Spinal cord (tissue), 10 donors: ENCODE data around the gene FCRLA. TPM values are rescaled to one million over a fixed set of nuclear protein-coding genes. Genes with fewer than 3 reads are reported as not detected.

Experiments used
- DNase-seq, 6 donors: peaks; one replicate each; pipeline versions ENCODE4 v3.0.0 to v3.0.0-alpha.2; 2013 to 2015; ENCODE audit warnings: low spot score in 6 of 6, low read depth in 4 of 6
- H3K27ac ChIP-seq: one replicate; pipeline ENCODE4 v1.5.1; 2013; ENCODE audit warnings: low read depth, low read length, control low read depth
- H3K27me3 ChIP-seq: one replicate; pipeline ENCODE4 v1.6.1; 2013; ENCODE audit warnings: low read length; ENCODE audit not compliant: control insufficient read depth, insufficient read depth
- H3K36me3 ChIP-seq: one replicate; pipeline ENCODE4 v1.6.1; 2013; ENCODE audit warnings: low read length; ENCODE audit not compliant: control insufficient read depth, insufficient read depth
- H3K4me1 ChIP-seq: one replicate; pipeline ENCODE4 v1.6.1; 2013; ENCODE audit warnings: low read length; ENCODE audit not compliant: control insufficient read depth, insufficient read depth
- H3K4me3 ChIP-seq: one replicate; pipeline ENCODE4 v1.5.1; 2013; ENCODE audit warnings: low read depth, low read length, control low read depth
- H3K9me3 ChIP-seq: one replicate; pipeline ENCODE4 v1.6.1; 2013; ENCODE audit warnings: low read length; ENCODE audit not compliant: control insufficient read depth, insufficient read depth
- WGBS: methylation state at CpG from one replicate; pipeline ENCODE4 v1.1.5; 2013; ENCODE audit warnings: missing lambda C conversion rate; ENCODE audit not compliant: insufficient coverage; 5-methylcytosine and 5-hydroxymethylcytosine counted together
- polyA plus RNA-seq, 2 donors: library from polyadenylated mRNA; unstranded; fragments of 120-200 nt; gene quantifications; one replicate each; pipeline ENCODE4 v1.2.1, GENCODE V29; 2013; ENCODE audit not compliant: insufficient read length in 2 of 2
- small RNA-seq: library from RNA; depleted of rRNA; stranded (forward); fragments of <200 nt; gene quantifications from one replicate; pipeline ENCODE3, GENCODE V24; 2014; ENCODE audit warnings: low replicate concordance
- total RNA-seq, 2 donors: library from RNA; depleted of rRNA in 1 of 2; stranded (reverse); fragments of 120-200 nt in 1 of 2; fragments of >200 nt in 1 of 2; gene quantifications; one replicate each; pipeline versions ENCODE4 v1.2.3 to v1.2.4, GENCODE V29; 2013 to 2014
- donor health status: healthy.

The FCRLA gene
- total and polyA plus RNA-seq, 4 donors = 0.44 to 1.4 (median 0.74) TPM

- H3K9me3 ChIP-seq = no peaks in the 10 kb centered on the region
- H3K4me3 ChIP-seq = no peak overlapping the region
- H3K27ac ChIP-seq = no peak overlapping the region
- H3K27me3 ChIP-seq = peaks cover 7% of the 10 kb centered on the region
- DNase-seq = no peak
- H3K4me1 ChIP-seq = no peaks in the 10 kb centered on the region
- WGBS = 100% methylated on average over 1 of the region's 6 CpGs
- H3K36me3 ChIP-seq = no peaks in the 10 kb centered on the region
Measured at GRCh38 chr1:161740921-161741320, 33.9 kb downstream of the FCRLA start.

DNA sequence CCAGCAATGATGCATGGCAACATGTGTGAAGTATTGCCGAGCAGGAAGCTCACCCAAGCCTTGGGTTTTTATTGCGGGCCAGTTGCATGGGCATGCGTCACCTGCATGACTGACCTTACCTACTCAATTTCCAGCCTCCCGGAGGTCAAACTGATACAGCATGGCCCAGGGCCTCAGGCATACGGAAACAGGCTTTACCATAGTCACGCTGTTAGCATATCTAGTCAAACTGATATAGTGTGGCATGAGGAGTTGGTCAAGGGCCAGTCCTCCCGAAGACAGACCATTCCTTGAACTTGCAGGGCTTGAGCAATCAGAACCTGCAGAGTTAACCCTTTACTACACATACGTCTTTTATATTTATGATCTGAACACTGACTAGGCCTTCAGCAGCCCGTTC lies 36.2 kb downstream of the FCRLA start:
- WGBS = 58% methylated on average over 6 of the region's 9 CpGs
- no peaks in the 10 kb centered on the region for H3K4me1 ChIP-seq

GRCh38 chr1:161747801-161748200 lies 40.8 kb downstream of the FCRLA start:
- WGBS = no CpG with 5 or more reads among the region's 6 CpGs
- Histone ChIP-seq H3K27me3 (no peaks in the 10 kb centered on the region), H3K4me3 (no peak overlapping the region), H3K9me3 (no peaks in the 10 kb centered on the region), H3K36me3 (peaks cover 7% of the 10 kb centered on the region), H3K4me1 (peaks cover 9% of the 10 kb centered on the region), H3K27ac (no peak overlapping the region)
- no peak for DNase-seq

More for the DNA sequence above, 36.2 kb downstream of the FCRLA start:
- Histone ChIP-seq H3K27me3 (no peaks in the 10 kb centered on the region), H3K27ac (no peak overlapping the region), H3K36me3 (no peaks in the 10 kb centered on the region), H3K9me3 (no peaks in the 10 kb centered on the region), H3K4me3 (no peak overlapping the region)
- no peak for DNase-seq

DNA sequence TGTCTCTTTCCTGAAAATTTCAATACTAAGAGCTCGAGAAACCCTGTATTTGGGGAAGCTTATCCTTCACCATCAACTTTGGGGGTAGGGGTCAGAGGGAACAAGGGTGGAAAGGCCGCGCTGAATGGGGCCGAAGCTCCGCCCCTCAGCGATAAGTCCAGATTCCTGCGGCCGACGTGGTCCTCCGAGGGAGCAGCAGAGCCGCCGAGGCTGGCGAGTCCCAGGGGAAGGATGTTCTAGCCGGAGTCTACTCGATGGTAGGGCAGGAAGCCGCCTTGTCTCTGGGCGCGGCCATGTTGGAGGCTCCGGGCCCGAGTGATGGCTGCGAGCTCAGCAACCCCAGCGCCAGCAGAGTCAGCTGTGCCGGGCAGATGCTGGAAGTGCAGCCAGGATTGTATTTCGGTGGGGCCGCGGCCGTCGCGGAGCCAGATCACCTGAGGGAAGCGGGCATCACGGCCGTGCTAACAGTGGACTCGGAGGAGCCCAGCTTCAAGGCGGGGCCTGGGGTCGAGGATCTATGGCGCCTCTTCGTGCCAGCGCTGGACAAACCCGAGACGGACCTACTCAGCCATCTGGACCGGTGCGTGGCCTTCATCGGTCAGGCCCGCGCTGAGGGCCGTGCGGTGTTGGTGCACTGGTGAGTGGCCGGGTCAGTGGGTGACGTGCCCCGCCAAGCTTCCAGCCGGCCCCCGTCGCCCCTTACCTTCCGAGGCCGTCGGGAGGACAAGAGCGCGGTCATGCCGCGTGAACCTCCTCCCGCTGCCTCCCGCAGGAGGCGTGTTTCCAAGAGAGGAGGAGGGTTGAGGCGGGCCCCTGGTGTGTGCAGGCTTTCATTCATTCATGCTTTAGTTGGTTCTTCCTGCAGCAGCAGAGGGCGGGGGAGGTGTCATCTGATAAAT lies 42.7 kb downstream of the FCRLA start, which contains the start of gene DUSP12:
TSS of gene DUSP12 (plus strand) at position 278 of the 899 bp plus-strand sequence. CDS start at position 294, 16 bp downstream.
- Histone ChIP-seq H3K27ac (peak within 1 kb of the TSS; percentile 99), H3K36me3 (peaks cover 12% of the 10 kb centered on the region), H3K9me3 (no peaks in the 10 kb centered on the region), H3K4me3 (peak within 1 kb of the TSS; percentile 95), H3K27me3 (no peaks in the 10 kb centered on the region), H3K4me1 (peaks cover 9% of the 10 kb centered on the region)
- DNase-seq = peak; percentile 86 to 99 (median 91)
- under 1% methylated on average over 61 of the region's 65 CpGs for WGBS

DNA sequence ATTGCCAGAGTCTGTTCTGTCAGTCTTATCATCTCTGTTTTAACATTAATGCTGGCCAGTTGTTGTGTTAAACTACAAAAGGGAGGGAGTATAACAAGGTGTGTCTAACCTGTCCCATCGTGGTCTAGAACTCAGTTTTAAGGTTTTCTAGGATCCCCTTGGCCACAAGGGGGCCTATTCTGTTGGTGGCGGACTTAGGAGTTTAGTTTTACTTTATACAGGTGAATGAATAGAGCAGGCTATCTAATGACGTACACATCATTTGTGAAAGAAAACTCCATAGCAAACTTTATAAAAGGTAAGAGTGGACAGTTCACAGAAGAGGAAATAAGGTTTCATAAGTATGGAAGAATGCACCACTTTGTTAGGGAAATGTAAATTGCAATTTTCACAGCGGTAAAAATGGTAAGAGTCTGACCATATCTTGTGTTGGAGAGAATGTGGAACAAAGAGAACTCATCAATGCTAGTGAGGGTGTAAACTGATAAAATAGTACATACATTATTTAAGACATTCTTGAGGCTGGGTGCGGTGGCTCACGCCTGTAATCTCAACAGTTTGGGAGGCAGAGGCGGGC lies 56.6 kb downstream of the FCRLA start:
- Histone ChIP-seq H3K36me3 (peaks cover 10% of the 10 kb centered on the region), H3K9me3 (no peaks in the 10 kb centered on the region), H3K27me3 (no peaks in the 10 kb centered on the region), H3K27ac (no peak overlapping the region), H3K4me1 (peaks cover 7% of the 10 kb centered on the region), H3K4me3 (no peak overlapping the region)
- no CpG with 5 or more reads among the region's 7 CpGs for WGBS
- no peak for DNase-seq

Small RNA genes within 50 kb of the gene (small RNA-seq; reads per million reads assigned to genes)
- gene RF00019 (not detected), gene RN7SL466P (not detected)

Other genes with a start within 250 kb of the FCRLA start
- gene FCGR2A, start 201.8 kb upstream of the FCRLA start, total RNA-seq = 10 to 100 TPM; 11.7 to 53.8 TPM
- gene FCGR2A, start 201.8 kb upstream of the FCRLA start, polyA plus RNA-seq = 1 to 10 TPM; 7.1 to 9.0 TPM
- 10 to 100 TPM in 1 of 2 donors, under 1 TPM in 1; 0.77 to 25.8 TPM for gene HSPA6, start 182.7 kb upstream of the FCRLA start, total RNA-seq
- gene HSPA6, start 182.7 kb upstream of the FCRLA start, polyA plus RNA-seq = 1 to 10 TPM in 1 of 2 donors, under 1 TPM in 1; 0.93 to 1.2 TPM
- 10 to 100 TPM in 1 of 2 donors, 1 to 10 TPM in 1; 5.6 to 30.1 TPM for gene FCGR3A, start 157.4 kb upstream of the FCRLA start, total RNA-seq
- gene FCGR3A, start 157.4 kb upstream of the FCRLA start, polyA plus RNA-seq = 10 to 100 TPM; 17.1 to 28.9 TPM
- gene FCGR3B, start 76.1 kb upstream of the FCRLA start, total RNA-seq = 10 to 100 TPM in 1 of 2 donors, under 1 TPM in 1; 0.39 to 19.2 TPM
- gene FCGR3B, start 76.1 kb upstream of the FCRLA start, polyA plus RNA-seq = 1 to 10 TPM in 1 of 2 donors, under 1 TPM in 1; 0.53 to 1.9 TPM
- gene FCGR2B, start 44.1 kb upstream of the FCRLA start, total RNA-seq = 1 to 10 TPM; 1.1 to 1.5 TPM
- gene FCGR2B, start 44.1 kb upstream of the FCRLA start, polyA plus RNA-seq = under 1 TPM in 1 of 2 donors, not detected in 1; 0.20 TPM
- 1 to 10 TPM in 1 of 2 donors, under 1 TPM in 1; 0.88 to 2.4 TPM for gene FCRLB, start 14.3 kb downstream of the FCRLA start, total RNA-seq
- gene FCRLB, start 14.3 kb downstream of the FCRLA start, polyA plus RNA-seq = 1 to 10 TPM; 2.5 to 2.9 TPM
- gene DUSP12, start 42.6 kb downstream of the FCRLA start, total RNA-seq = 10 to 100 TPM; 40.2 to 48.5 TPM
- gene DUSP12, start 42.6 kb downstream of the FCRLA start, polyA plus RNA-seq = 10 to 100 TPM; 39.4 to 44.7 TPM
- 10 to 100 TPM; 27.2 to 41.1 TPM for gene ATF6, start 59.1 kb downstream of the FCRLA start, total RNA-seq
- gene ATF6, start 59.1 kb downstream of the FCRLA start, polyA plus RNA-seq = 10 to 100 TPM; 18.6 to 21.8 TPM